K562 (cell line): ENCODE measurements around the gene LSR. TPM values are rescaled to one million over a fixed set of nuclear protein-coding genes. Genes with fewer than 3 reads are reported as not detected.

Source experiments
- CBFA2T3 ChIP-seq: fragments of 450-650 bp; IDR thresholded peaks from 2 replicates; pipeline ENCODE4 v1.6.1; 2017
- CEBPB ChIP-seq: fragments of 450-650 bp; IDR thresholded peaks from 2 replicates; pipeline ENCODE4 v1.6.1; 2016; ENCODE audit warnings: missing genetic modification characterization, missing compliant biosample characterization
- CHD1 ChIP-seq: fragments of 200-600 bp; sonication (generic); IDR thresholded peaks from one replicate; pipeline ENCODE4 v1.6.1; 2012; ENCODE audit warnings: mild to moderate bottlenecking, moderate library complexity, low read length, inconsistent platforms
- CSDE1 ChIP-seq, 2 experiments: fragments of 450-650 bp; IDR thresholded peaks; 2 replicates each; pipeline ENCODE4 v1.6.1; 2016; ENCODE audit warnings: mild to moderate bottlenecking in 1 of 2
- DACH1 ChIP-seq: fragments of 450-650 bp; IDR thresholded peaks from 2 replicates; pipeline ENCODE4 v1.6.1; 2018; ENCODE audit not compliant: partially characterized antibody
- FOXA1 ChIP-seq: fragments of 450-650 bp; IDR thresholded peaks from 2 replicates; pipeline ENCODE4 v1.6.1; 2016; ENCODE audit warnings: mild to moderate bottlenecking, borderline replicate concordance
- HIVEP1 ChIP-seq: fragments of 250-450 bp; sonication (Bioruptor Pico); IDR thresholded peaks from 2 replicates; pipeline ENCODE4 v1.4.0; 2020; ENCODE audit warnings: mild to moderate bottlenecking
- HMG20A ChIP-seq: fragments of 450-650 bp; formaldehyde crosslinking; conservative IDR thresholded peaks from 2 replicates; pipeline ENCODE4 v1.4.0; 2020; ENCODE audit warnings: mild to moderate bottlenecking, mixed read lengths
- HMGXB4 ChIP-seq: sonication (generic); formaldehyde crosslinking; IDR thresholded peaks from 2 replicates; pipeline ENCODE4 v1.8.1; 2023; ENCODE audit warnings: mild to moderate bottlenecking, missing genetic modification reagents
- HNRNPH1 ChIP-seq: fragments of 200-400 bp; formaldehyde crosslinking; optimal IDR thresholded peaks from 2 replicates; pipeline ENCODE3; 2017; ENCODE audit warnings: low read depth, mild to moderate bottlenecking, low read length, moderate library complexity
- L3MBTL2 ChIP-seq: fragments of 450-650 bp; IDR thresholded peaks from 2 replicates; pipeline ENCODE4 v1.6.1; 2016; ENCODE audit warnings: mild to moderate bottlenecking, moderate library complexity
- MBD1 ChIP-seq: fragments of 250-450 bp; sonication (Bioruptor Pico); IDR thresholded peaks from 2 replicates; pipeline ENCODE4 v1.8.0; 2022; ENCODE audit warnings: inconsistent platforms
- RNF2 ChIP-seq: sonication (generic); IDR thresholded peaks from 2 replicates; pipeline ENCODE4 v1.6.1; 2016
- SMAD3 ChIP-seq: fragments of 450-650 bp; formaldehyde crosslinking; conservative IDR thresholded peaks from 2 replicates; pipeline ENCODE4 v1.4.0; 2020; ENCODE audit warnings: mild to moderate bottlenecking
- STAT5B ChIP-seq: fragments of 250-450 bp; sonication (Bioruptor Pico); IDR thresholded peaks from 2 replicates; pipeline ENCODE4 v1.8.0; 2021; ENCODE audit warnings: mild to moderate bottlenecking, inconsistent platforms
- TAF15 ChIP-seq: fragments of 200-400 bp; formaldehyde crosslinking; IDR thresholded peaks from 2 replicates; pipeline ENCODE4 v1.6.1; 2017; ENCODE audit warnings: mild to moderate bottlenecking, low read depth, low read length, moderate library complexity
- TCF7L2 ChIP-seq: fragments of 150-350 bp; IDR thresholded peaks from 2 replicates; pipeline ENCODE4 v1.6.1; 2016; ENCODE audit warnings: low read depth, mild to moderate bottlenecking, low read length, moderate library complexity
- USF1 ChIP-seq: sonication (generic); formaldehyde crosslinking; IDR thresholded peaks from 2 replicates; pipeline ENCODE4 v1.9.0; 2022; ENCODE audit warnings: mild to moderate bottlenecking, missing genetic modification reagents
- ZBTB1 ChIP-seq: sonication (generic); formaldehyde crosslinking; IDR thresholded peaks from 2 replicates; pipeline ENCODE4 v1.8.1; 2023; ENCODE audit warnings: missing genetic modification reagents, low read depth, mild to moderate bottlenecking, borderline replicate concordance
- ZC3H8 ChIP-seq: fragments of 450-650 bp; IDR thresholded peaks from 2 replicates; pipeline ENCODE4 v1.6.1; 2017
- ZFX ChIP-seq: sonication (generic); formaldehyde crosslinking; IDR thresholded peaks from 2 replicates; pipeline ENCODE4 v1.8.0; 2022; ENCODE audit warnings: mild to moderate bottlenecking, missing genetic modification reagents, moderate library complexity
- ZNF224 ChIP-seq: sonication (generic); formaldehyde crosslinking; IDR thresholded peaks from 2 replicates; pipeline ENCODE4 v1.8.0; 2022; ENCODE audit warnings: mild to moderate bottlenecking, missing genetic modification reagents
- ZNF311 ChIP-seq: fragments of 250-450 bp; sonication (Bioruptor Pico); IDR thresholded peaks from 2 replicates; pipeline ENCODE4 v1.4.0; 2020; ENCODE audit warnings: mild to moderate bottlenecking, moderate library complexity
- ZSCAN29 ChIP-seq: fragments of 450-650 bp; IDR thresholded peaks from 2 replicates; pipeline ENCODE4 v1.6.1; 2017
- ZSCAN32 ChIP-seq: fragments of 450-650 bp; formaldehyde crosslinking; IDR thresholded peaks from 2 replicates; pipeline ENCODE4 v1.4.0; 2020; ENCODE audit warnings: mild to moderate bottlenecking, moderate library complexity
- polyA plus RNA-seq, 8 experiments: library from polyadenylated mRNA; depleted of rRNA in 4 of 8; stranded (reverse) in 5 of 8; unstranded in 3 of 8; fragments of >200 nt; fragmentation: Nextera tagmentation in 2 of 8; fragmentation: Illumina TruSeq in 1 of 8; extraction: Ambion mirVana in 2 of 8; extraction: Trizol in 1 of 8; gene quantifications; 2 replicates each; pipeline versions ENCODE4 v1.2.1 to v1.2.3, GENCODE V29; 2011 to 2014; ENCODE audit warnings: inconsistent platforms in 1 of 8, missing spikeins in 1 of 8
- total RNA-seq, 7 experiments: library from RNA; depleted of rRNA in 6 of 7; stranded (reverse); fragments of >200 nt in 6 of 7; fragmentation: Illumina TruSeq in 2 of 7; extraction: Trizol in 2 of 7; gene quantifications; 2 replicates each; pipeline versions ENCODE4 v1.2.1 to v1.2.3, GENCODE V29; 2011 to 2021; ENCODE audit warnings: low replicate concordance in 1 of 7
- TF ChIP-seq, protein P1 (sequence below): fragments of 250-450 bp; sonication (Bioruptor Pico); IDR thresholded peaks from 2 replicates; pipeline ENCODE4 v1.5.0; 2021; ENCODE audit warnings: mild to moderate bottlenecking, borderline replicate concordance

Gene LSR
- total and polyA plus RNA-seq, 9 of the 15 experiments (the other 6 are each of a cell fraction or from before 2014, with no cell fraction given) = 0.44 to 87.9 (median 28.0) TPM

- TF ChIP-seq, protein P1, sequence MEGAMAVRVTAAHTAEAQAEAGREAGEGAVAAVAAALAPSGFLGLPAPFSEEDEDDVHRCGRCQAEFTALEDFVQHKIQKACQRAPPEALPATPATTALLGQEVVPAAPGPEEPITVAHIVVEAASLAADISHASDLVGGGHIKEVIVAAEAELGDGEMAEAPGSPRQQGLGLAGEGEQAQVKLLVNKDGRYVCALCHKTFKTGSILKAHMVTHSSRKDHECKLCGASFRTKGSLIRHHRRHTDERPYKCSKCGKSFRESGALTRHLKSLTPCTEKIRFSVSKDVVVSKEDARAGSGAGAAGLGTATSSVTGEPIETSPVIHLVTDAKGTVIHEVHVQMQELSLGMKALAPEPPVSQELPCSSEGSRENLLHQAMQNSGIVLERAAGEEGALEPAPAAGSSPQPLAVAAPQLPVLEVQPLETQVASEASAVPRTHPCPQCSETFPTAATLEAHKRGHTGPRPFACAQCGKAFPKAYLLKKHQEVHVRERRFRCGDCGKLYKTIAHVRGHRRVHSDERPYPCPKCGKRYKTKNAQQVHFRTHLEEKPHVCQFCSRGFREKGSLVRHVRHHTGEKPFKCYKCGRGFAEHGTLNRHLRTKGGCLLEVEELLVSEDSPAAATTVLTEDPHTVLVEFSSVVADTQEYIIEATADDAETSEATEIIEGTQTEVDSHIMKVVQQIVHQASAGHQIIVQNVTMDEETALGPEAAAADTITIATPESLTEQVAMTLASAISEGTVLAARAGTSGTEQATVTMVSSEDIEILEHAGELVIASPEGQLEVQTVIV (CRISPR knock-in tag) = no peak
- no peak for TF ChIP-seq SMAD3 (CRISPR knock-in tag)
- 0 out of 2 replicates have a peak, but pooled peaks have one; percentile 34 for TF ChIP-seq HIVEP1
- TF ChIP-seq ZSCAN32 (CRISPR knock-in tag) = no peak
- TF ChIP-seq USF1 (CRISPR knock-in tag) = peak; percentile 94
- no peak for TF ChIP-seq HNRNPH1
- TF ChIP-seq ZFX (CRISPR knock-in tag) = no peak
- no peak for TF ChIP-seq ZNF224 (CRISPR knock-in tag)
- TF ChIP-seq CEBPB (tag) = no peak
- TF ChIP-seq TCF7L2 = peak; percentile 9; the same call in 1 of the 2 replicates
- peak; percentile 99 for TF ChIP-seq CBFA2T3
- no peak for TF ChIP-seq CSDE1 (IDR thresholded peaks at IDR 0.05)
- TF ChIP-seq TAF15 = no peak
- TF ChIP-seq ZSCAN29 = no peak
- TF ChIP-seq HMGXB4 (CRISPR knock-in tag) = peak; percentile 23; the same call in 1 of the 2 replicates
- no peak for TF ChIP-seq ZC3H8
- no peak for TF ChIP-seq ZBTB1 (CRISPR knock-in tag)
- TF ChIP-seq DACH1 = no peak
- TF ChIP-seq L3MBTL2 = peak; percentile 83
- no peak for TF ChIP-seq FOXA1
- TF ChIP-seq MBD1 (CRISPR knock-in tag) = no peak
- peak; percentile 90 for TF ChIP-seq RNF2
- no peak for TF ChIP-seq HMG20A (CRISPR knock-in tag)
- no peak for TF ChIP-seq STAT5B (CRISPR knock-in tag)
- no peak for TF ChIP-seq CHD1
- TF ChIP-seq ZNF311 (CRISPR knock-in tag) = peak; percentile 37; the same call in 1 of the 2 replicates
These were observed 28.4 kb upstream of the LSR start (continued) for GRCh38 chr19:35220315-35220921.
